ENCODE data around the gene ARMC7. TPM values are rescaled to one million over a fixed set of nuclear protein-coding genes. Genes with fewer than 3 reads are reported as not detected.

The ARMC7 gene
- total RNA-seq, 1 donor from 2014 or later = 12.8 TPM

DNA sequence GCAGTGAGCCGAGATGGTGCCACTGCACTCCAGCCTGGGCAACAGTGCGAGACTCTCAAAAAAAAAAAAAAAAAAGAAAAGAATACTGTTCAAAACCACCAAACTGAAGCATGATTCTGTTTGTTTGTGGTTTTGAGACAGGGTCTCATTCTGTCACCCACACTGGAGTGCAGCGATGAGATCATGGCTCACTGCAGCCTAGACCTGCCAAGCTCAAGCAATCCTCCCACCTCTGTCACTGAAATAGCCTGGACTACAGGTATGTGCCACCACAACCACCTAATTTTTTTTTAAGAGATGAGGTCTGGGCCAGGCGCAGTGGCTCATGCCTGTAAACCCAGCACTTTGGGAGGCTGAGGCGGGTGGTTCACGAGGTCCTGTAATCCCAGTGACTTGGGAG is 68.7 kb downstream of the ARMC7 start:
- Histone ChIP-seq H3K4me3 (no peak overlapping the region), H3K9me3 (no peaks in the 10 kb centered on the region), H3K4me1 (peaks cover 44% of the 10 kb centered on the region), H3K36me3 (peaks cover 0 to 42% of the 10 kb centered on the region in 2 donors), H3K27me3 (no peaks in the 10 kb centered on the region), H3K27ac (no peak overlapping the region)
- TF ChIP-seq POLR2A (IDR thresholded peaks at IDR 0.05) = no peak
- TF ChIP-seq, protein P1, sequence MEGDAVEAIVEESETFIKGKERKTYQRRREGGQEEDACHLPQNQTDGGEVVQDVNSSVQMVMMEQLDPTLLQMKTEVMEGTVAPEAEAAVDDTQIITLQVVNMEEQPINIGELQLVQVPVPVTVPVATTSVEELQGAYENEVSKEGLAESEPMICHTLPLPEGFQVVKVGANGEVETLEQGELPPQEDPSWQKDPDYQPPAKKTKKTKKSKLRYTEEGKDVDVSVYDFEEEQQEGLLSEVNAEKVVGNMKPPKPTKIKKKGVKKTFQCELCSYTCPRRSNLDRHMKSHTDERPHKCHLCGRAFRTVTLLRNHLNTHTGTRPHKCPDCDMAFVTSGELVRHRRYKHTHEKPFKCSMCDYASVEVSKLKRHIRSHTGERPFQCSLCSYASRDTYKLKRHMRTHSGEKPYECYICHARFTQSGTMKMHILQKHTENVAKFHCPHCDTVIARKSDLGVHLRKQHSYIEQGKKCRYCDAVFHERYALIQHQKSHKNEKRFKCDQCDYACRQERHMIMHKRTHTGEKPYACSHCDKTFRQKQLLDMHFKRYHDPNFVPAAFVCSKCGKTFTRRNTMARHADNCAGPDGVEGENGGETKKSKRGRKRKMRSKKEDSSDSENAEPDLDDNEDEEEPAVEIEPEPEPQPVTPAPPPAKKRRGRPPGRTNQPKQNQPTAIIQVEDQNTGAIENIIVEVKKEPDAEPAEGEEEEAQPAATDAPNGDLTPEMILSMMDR (IDR thresholded peaks at IDR 0.05) = no peak
- no peak for DNase-seq (ENCODE audit: extremely low spot score in 2 of 2)
- intact Hi-C loops (cut with DNase I) = no loop called here

Small RNAs within 50 kb of the gene (small RNA-seq; reads per million reads assigned to genes)
- gene AC111186.1 = not detected
- not detected for gene RF00019

Other genes with a start within 250 kb of the ARMC7 start
- gene FDXR, start 237.0 kb upstream of the ARMC7 start, total RNA-seq = 16.0 TPM
- 1.5 TPM for gene FADS6, start 216.3 kb upstream of the ARMC7 start, total RNA-seq
- gene USH1G, start 186.7 kb upstream of the ARMC7 start, total RNA-seq = 0.49 TPM
- not detected for gene OTOP2, start 185.7 kb upstream of the ARMC7 start, total RNA-seq
- 0.74 TPM for gene OTOP3, start 174.1 kb upstream of the ARMC7 start, total RNA-seq
- gene HID1, start 137.2 kb upstream of the ARMC7 start, total RNA-seq = 13.0 TPM
- gene CDR2L, start 122.3 kb upstream of the ARMC7 start, total RNA-seq = 13.5 TPM
- 33.6 TPM for gene MRPL58, start 97.3 kb upstream of the ARMC7 start, total RNA-seq
- gene ATP5PD, start 63.0 kb upstream of the ARMC7 start, total RNA-seq = 149 TPM
- 17.2 TPM for gene KCTD2, start 62.7 kb upstream of the ARMC7 start, total RNA-seq
- gene SLC16A5, start 22.0 kb upstream of the ARMC7 start, total RNA-seq = 26.8 TPM
- 98.5 TPM for gene NT5C, start 21.8 kb downstream of the ARMC7 start, total RNA-seq
- 48.1 TPM for gene JPT1, start 44.5 kb downstream of the ARMC7 start, total RNA-seq
- gene SUMO2, start 73.0 kb downstream of the ARMC7 start, total RNA-seq = 63.6 TPM
- gene NUP85, start 95.7 kb downstream of the ARMC7 start, total RNA-seq = 33.9 TPM
- 36.8 TPM for gene GGA3, start 151.6 kb downstream of the ARMC7 start, total RNA-seq
- 40.3 TPM for gene MRPS7, start 151.9 kb downstream of the ARMC7 start, total RNA-seq
- 26.3 TPM for gene MIF4GD, start 161.3 kb downstream of the ARMC7 start, total RNA-seq
- 16.7 TPM for gene SLC25A19, start 179.5 kb downstream of the ARMC7 start, total RNA-seq